Smooth muscle cell (in vitro differentiated cells): ENCODE data around the gene ABL1. TPM values are rescaled to one million over a fixed set of nuclear protein-coding genes. Genes with fewer than 3 reads are reported as not detected.

ENCODE experiments used
- DNase-seq: peaks from one replicate; lab custom pipeline; 2025; ENCODE audit not compliant: unreplicated experiment; lab: John Stamatoyannopoulos, UW
- H2AFZ ChIP-seq: fragments of 200-600 bp; sonication (generic); 2 replicates; pipeline ENCODE4 v1.6.0; 2016; ENCODE audit warnings: antibody characterized with exemption, low read depth, mild to moderate bottlenecking
- H3F3A ChIP-seq: fragments of 200-600 bp; sonication (generic); 2 replicates; pipeline ENCODE4 v1.6.0; 2017; ENCODE audit warnings: antibody characterized with exemption, low read depth
- H3K27ac ChIP-seq: fragments of 200-600 bp; sonication (generic); 2 replicates; pipeline ENCODE4 v1.5.1; 2016; ENCODE audit warnings: low read depth, mild to moderate bottlenecking
- H3K27me3 ChIP-seq: fragments of 200-600 bp; sonication (generic); 2 replicates; pipeline ENCODE4 v1.6.1; 2016; ENCODE audit warnings: low read depth, mild to moderate bottlenecking
- H3K36me3 ChIP-seq: fragments of 200-600 bp; sonication (generic); 2 replicates; pipeline ENCODE4 v1.5.1; 2016; ENCODE audit warnings: low read depth
- H3K4me1 ChIP-seq: fragments of 200-600 bp; sonication (generic); 2 replicates; pipeline ENCODE4 v1.5.1; 2016; ENCODE audit warnings: low read depth
- H3K4me2 ChIP-seq: fragments of 200-600 bp; sonication (generic); 2 replicates; pipeline ENCODE4 v1.6.0; 2016; ENCODE audit warnings: mild to moderate bottlenecking
- H3K4me3 ChIP-seq: fragments of 200-600 bp; sonication (generic); 2 replicates; pipeline ENCODE4 v1.5.1; 2016; ENCODE audit warnings: mild to moderate bottlenecking
- H3K79me2 ChIP-seq: fragments of 200-600 bp; sonication (generic); 2 replicates; pipeline ENCODE4 v1.6.0; 2016; ENCODE audit warnings: low read depth, mild to moderate bottlenecking
- H3K9ac ChIP-seq: fragments of 200-600 bp; sonication (generic); 2 replicates; pipeline ENCODE4 v1.6.0; 2016; ENCODE audit warnings: low read depth
- H3K9me3 ChIP-seq: fragments of 200-600 bp; sonication (generic); replicated peaks from 2 replicates; pipeline ENCODE4 v1.5.1; 2016; ENCODE audit warnings: low read depth
- H4K20me1 ChIP-seq: fragments of 200-600 bp; sonication (generic); 2 replicates; pipeline ENCODE4 v1.6.0; 2016; ENCODE audit warnings: low read depth
- CTCF ChIP-seq: fragments of 200-600 bp; sonication (generic); IDR thresholded peaks from 2 replicates; pipeline ENCODE4 v1.5.1; 2017; ENCODE audit warnings: borderline replicate concordance, mild to moderate bottlenecking, antibody characterized with exemption; ENCODE audit not compliant: insufficient read depth, poor library complexity, severe bottlenecking
- WGBS: methylation state at CpG from one replicate; pipeline ENCODE4 v1.1.7; 2016; ENCODE audit warnings: low lambda C conversion rate; 5-methylcytosine and 5-hydroxymethylcytosine counted together
- polyA plus RNA-seq: library from polyadenylated mRNA; unstranded; fragments of >200 nt; fragmentation: Nextera tagmentation; extraction: Ambion mirVana; gene quantifications from 2 replicates; pipeline ENCODE4 v1.2.1, GENCODE V29; 2016
- total RNA-seq: library from RNA; depleted of rRNA; stranded (reverse); fragments of >200 nt; gene quantifications from 2 replicates; pipeline ENCODE4 v1.2.3, GENCODE V29; 2014

The ABL1 gene
- total and polyA plus RNA-seq, 2 experiments from 2014 or later, result 38.2 to 51.0 TPM

- Histone ChIP-seq H2AFZ (no peak overlapping the region), H3F3A (no peaks in the 10 kb centered on the region), H3K27me3 (no peaks in the 10 kb centered on the region), H3K4me1 (no peaks in the 10 kb centered on the region), H3K27ac (no peak overlapping the region), H3K4me3 (no peak overlapping the region), H3K9ac (no peak overlapping the region), H3K36me3 (no peaks in the 10 kb centered on the region), H3K9me3 (no peaks in the 10 kb centered on the region), H3K79me2 (no peaks in the 10 kb centered on the region), H3K4me2 (no peak overlapping the region), H4K20me1 (peaks cover 13% of the 10 kb centered on the region)
- TF ChIP-seq CTCF, result no peak
- 94% methylated on average over 18 of the region's 25 CpGs for WGBS
- DNase-seq, result no peak
These were observed 64.1 kb downstream of the ABL1 start for GRCh38 chr9:130899051-130899748.

- Histone ChIP-seq H2AFZ (no peak overlapping the region), H3K4me2 (no peak overlapping the region), H3K4me1 (no peaks in the 10 kb centered on the region), H3K27me3 (no peaks in the 10 kb centered on the region), H3K27ac (no peak overlapping the region), H3K36me3 (no peaks in the 10 kb centered on the region), H3F3A (no peaks in the 10 kb centered on the region), H4K20me1 (peaks cover 3% of the 10 kb centered on the region), H3K9me3 (no peaks in the 10 kb centered on the region), H3K79me2 (no peaks in the 10 kb centered on the region), H3K9ac (no peak overlapping the region), H3K4me3 (no peak overlapping the region)
- 89% methylated on average over 17 of the region's 17 CpGs for WGBS
- TF ChIP-seq CTCF, result no peak
- DNase-seq, result no peak
These were observed 65.8 kb downstream of the ABL1 start for GRCh38 chr9:130900701-130901497.

DNA sequence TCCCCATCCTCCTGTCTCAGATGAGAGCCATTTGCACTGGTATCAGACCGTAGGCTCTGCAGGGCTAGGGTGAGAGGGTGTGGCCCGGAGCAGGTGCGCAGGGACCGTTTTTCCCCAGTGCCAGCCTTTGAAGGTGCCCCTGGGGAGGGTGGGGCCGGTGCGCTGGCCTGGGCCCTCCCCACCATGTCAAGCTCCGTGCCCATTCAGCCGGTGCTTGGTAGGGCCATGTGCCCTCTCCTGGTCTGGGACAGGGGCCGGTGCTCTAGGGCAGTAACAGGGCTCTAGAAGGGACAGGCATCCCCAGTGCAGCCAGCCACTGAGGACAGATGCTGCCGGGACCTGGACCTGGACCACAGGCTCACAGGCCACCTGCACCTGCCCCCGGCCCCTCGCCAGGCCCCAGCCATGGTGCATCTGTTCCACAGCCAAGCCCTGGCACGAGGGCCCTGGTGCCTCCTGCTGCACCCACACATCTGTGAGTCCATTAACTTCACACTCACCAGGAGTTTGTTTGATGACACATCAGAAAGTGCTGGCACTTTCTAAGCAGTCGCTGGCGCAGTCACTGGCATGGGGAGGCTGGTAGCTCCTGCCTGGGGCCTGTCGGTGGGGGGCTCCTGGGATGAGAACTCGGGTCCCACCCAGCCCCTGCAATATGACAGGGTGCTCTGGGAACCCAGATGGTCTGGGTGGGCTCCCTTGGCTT lies 66.6 kb downstream of the ABL1 start:
- H3K36me3 ChIP-seq, result no peaks in the 10 kb centered on the region
- H3K9me3 ChIP-seq, result no peaks in the 10 kb centered on the region
- no peaks in the 10 kb centered on the region for H3F3A ChIP-seq
- DNase-seq, result no peak
- H3K27me3 ChIP-seq, result no peaks in the 10 kb centered on the region
- no peak overlapping the region for H3K27ac ChIP-seq
- H2AFZ ChIP-seq, result no peak overlapping the region
- no peaks in the 10 kb centered on the region for H3K79me2 ChIP-seq
- H3K9ac ChIP-seq, result no peak overlapping the region
- H3K4me3 ChIP-seq, result no peak overlapping the region
- H3K4me1 ChIP-seq, result no peaks in the 10 kb centered on the region
- TF ChIP-seq CTCF, result no peak
- H3K4me2 ChIP-seq, result no peak overlapping the region
- 88% methylated on average over 16 of the region's 17 CpGs for WGBS
- H4K20me1 ChIP-seq, result no peaks in the 10 kb centered on the region
